Left renal pelvis (tissue), 4 donors: ENCODE results near the gene P2RX1. TPM values are rescaled to one million over a fixed set of nuclear protein-coding genes. Genes with fewer than 3 reads are reported as not detected.

Experiments used
- DNase-seq, 4 donors: peaks; one replicate each; pipeline ENCODE4 v3.0.0-alpha.2; 2013; ENCODE audit warnings: low read depth in 4 of 4, low spot score in 3 of 4
- polyA plus RNA-seq, 4 donors: library from polyadenylated mRNA; unstranded; fragments of 120-200 nt; gene quantifications; one replicate each; pipeline ENCODE4 v1.2.1, GENCODE V29; 2013; ENCODE audit not compliant: insufficient read length in 4 of 4

P2RX1 gene
- polyA plus RNA-seq, 4 donors, result 0.56 to 2.0 (median 0.78) TPM

DNA sequence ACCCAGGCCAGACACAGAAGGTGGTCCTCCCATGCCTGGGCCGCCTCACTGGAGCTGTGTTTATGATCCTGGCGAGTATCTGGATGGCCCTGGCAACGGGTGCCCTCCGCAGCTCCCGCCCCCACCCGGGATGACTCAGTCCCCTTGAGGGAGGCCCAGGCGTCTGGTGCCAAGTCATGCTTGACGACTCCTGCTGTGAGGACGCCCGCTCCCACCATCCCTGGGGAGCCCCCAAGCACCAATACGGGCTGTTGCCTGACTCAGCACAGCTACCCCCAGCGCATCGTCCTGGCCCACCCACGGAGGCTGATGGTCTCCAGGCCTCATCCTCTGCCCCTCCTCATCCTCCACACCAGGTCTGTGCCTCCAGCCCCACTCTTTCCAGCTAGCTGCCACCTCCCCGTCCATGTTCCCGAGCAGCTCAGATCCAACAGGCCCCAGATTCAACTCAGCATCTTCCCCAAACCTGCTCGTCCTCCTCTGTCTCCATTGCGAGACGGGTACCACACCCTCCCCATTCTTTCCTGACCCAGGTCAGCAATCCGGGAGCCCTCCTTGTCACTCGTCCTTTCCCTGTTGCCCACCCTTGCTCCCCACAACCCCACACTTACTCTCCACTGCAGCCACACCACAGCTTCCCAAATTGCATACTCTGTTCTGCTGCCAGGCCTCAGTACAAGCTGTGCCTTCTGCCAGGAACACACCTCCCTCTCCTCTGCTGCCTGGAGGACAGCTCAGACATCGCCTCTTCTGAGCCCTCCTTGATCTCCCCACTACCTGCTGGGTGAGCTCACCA is 26.0 kb downstream of the P2RX1 start:
- DNase-seq, result no peak

GRCh38 chr17:3889325-3890012 is 26.8 kb downstream of the P2RX1 start:
- no peak for DNase-seq

DNA sequence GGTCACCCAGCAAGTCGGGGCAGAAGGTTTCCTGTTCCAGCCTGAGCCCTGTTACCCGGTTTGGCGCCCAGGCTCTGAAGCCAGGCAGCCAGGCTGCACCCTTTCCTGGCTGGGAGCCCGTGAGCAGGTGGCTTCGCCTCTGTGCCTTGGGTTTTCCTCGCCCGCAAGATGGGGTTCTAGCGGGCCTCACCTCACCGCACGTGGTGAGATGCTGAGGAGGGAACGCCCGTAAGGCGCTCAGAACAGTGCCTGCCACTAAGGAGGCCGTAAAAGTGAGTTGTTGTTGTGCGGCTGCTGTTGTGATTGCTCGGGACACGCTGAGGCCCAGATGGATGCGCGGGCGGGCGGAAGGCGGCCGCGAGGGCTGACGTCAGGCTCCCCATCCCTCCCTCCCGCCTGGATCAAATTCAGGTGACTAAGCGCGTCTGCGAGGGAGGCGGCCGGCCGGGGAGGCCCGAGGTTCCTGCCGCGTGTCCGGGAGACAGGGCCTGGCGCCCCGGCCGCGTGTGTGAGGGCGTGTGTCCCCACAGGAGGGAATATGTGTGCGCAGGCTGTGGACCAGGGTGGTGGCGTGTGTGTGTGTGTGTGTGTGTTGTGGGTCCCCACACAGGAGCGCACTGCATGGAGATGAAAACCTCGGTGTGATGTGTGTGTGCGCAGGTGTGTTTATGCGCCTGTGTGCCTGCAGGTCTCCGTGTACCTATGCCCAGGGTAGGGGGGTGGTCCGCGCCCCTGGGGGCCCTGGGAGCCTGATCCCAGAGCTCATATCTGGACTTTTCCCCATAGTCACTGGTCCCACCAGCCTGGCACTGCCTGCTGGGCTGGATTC is 27.7 kb downstream of the P2RX1 start:
- DNase-seq, result peak in 2 of 4 donors; percentile 71 to 79

DNA sequence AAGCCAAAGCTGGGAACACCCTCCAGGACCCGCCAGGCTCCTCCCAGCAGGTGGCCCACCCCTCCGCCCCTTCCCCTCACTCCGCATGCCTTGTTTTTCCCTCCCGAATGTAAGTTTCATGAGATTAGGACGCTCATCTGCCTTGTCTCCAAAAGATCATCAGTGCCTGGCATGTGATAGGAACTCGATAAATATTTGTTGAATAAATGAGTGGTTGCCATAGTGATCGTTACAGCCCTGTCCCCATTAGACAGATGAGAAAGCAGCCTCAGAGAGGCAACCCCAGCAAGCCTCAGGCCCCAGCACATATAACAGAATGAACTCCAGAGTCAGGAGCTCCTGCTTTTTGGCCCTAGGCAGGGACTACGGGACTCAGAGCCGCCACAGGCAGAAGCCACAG is 28.5 kb downstream of the P2RX1 start:
- DNase-seq, result no peak

DNA sequence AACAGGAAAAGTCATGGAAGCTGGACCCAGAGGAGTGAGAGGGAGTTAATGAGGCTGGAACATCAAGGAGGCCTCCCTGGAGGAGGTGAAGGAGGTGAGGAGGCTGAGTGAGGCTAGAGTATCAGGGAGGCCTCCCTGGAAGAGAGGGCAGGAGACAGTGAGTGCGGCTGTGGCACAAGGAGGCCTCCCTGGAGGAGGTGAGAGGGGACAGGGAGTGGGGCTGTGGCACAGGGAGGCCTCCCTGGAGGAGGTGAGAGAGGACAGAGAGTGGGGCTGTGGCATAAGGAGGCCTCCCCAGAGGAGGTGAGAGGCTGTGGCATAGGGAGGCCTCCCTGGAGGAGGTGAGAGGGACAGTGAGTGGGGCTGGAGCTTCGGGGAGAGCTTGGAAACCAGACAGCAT is 28.9 kb downstream of the P2RX1 start:
- DNase-seq, result no peak

GRCh38 chr17:3886776-3887175 is 29.5 kb downstream of the P2RX1 start:
- DNase-seq, result no peak

DNA sequence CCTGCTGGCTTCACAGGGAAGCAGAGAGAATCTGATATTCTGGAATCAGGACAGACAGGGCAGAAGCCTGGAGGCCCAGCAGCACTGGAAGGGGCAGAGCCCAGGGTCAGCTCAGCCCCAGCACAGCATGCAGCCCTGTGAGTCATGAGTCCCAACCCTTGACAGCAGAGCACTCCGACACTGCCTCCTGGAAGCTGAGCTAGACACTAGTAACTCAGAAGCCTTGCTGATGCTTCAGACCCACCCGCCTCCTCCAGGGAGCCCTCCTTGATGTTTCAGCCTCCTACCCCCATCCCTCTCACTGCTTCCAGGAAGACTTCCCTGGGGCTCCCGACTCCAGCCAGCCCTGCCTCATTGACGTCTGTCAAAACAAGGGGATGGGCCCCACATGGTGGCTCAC is 30.3 kb downstream of the P2RX1 start:
- no peak for DNase-seq

DNA sequence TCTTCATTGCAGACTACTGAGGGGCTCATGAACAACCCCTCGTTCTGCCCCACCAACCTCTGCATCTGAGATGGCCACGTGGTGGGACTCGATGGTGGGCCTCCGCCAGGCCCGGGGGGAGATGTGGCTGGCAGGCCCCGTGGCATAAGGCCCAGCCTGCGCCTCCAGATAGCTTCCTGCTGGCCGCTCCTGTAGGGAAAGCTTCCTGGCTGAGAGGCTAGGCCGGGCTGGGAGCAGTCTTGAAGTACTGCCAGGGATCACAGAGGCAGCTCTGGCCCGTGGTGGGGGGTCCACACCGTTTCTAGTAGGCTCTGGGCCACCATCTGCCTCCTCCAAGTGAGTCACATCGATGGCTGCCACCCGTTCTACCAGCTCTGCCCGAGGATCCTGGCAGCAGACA is 31.0 kb downstream of the P2RX1 start:
- no peak for DNase-seq

GRCh38 chr17:3884188-3884587 is 32.1 kb downstream of the P2RX1 start:
- DNase-seq, result no peak

DNA sequence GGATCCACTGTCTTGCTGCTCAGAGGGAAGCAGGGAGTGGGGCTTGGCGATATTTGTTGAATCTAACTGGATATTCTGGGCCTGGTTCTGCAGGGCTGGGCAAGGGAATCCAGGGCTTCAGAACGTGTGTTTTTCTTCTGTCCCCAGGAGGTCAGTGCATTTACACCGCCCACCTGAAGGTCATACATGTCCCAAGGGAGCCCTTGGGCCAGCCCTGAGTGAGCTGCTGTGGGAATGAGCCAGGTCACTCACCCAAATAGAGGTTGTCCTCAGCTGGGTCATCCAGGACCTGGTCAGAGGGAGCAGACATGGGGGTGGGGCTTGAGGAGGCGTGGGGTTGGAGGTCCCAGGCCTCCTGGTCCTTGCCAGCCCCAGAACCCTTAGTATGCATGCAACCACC is 34.0 kb downstream of the P2RX1 start:
- DNase-seq, result no peak

DNA sequence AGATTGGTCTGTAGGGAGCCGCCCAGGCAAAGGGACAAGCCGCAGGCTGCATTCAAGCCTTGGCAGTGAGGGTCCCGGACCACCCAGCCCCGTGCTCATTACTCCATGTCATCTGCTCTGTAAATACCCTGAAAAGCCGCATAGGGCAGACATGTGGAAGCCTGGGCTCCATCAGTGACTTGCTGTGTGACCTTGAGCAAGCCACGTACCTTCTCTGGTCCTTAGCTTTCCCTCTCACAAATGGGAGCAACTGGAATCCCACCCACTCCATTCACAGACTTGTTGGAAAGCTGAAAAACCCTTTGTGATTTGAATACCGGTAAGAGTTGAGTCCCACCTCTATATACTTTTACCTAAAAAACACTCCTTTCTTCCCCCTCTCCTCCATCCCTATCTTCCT is 35.3 kb downstream of the P2RX1 start:
- no peak for DNase-seq

- no peak for DNase-seq
Measured at GRCh38 chr17:3879591-3880417, 36.5 kb downstream of the P2RX1 start.

DNA sequence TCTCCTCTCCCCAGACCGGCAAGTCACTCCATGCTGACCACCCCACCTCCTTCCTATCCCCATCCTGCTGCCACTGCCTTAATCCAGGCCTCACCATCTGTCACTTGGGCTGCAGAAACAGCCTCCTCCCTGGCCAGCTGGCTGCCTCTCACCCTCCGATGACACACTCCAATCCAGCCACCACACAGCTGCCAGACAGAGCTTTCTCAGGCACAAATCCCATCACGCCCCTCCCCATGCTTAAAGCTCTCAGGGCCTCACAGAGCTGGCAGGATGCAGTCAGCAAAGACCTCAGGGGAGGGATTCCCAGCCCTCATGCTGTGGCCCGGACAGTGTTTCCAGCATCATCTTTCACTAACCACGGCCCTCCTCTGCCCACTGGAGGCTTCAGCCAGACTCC is 37.1 kb downstream of the P2RX1 start:
- DNase-seq, result no peak

GRCh38 chr17:3877220-3877619 is 39.0 kb downstream of the P2RX1 start:
- DNase-seq, result no peak

DNA sequence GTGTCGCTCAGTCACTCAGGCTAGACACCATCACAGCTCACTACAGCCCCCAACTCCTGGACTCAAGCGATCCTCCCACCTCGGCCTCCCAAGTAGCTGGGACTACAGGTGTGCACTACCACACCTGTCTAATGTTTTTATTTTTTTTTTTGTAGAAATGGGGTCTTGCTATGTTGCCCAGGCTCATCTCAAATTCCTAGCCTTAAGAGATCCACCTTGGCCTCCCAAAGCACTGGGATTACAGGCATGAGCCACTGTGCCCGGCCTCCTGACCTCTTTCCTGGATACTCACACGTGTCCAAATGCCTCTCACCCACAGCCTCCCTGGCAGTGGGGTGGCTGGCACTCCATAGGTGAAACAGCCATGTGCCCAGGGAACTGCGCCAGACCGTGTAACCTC is 40.9 kb downstream of the P2RX1 start:
- no peak for DNase-seq

DNA sequence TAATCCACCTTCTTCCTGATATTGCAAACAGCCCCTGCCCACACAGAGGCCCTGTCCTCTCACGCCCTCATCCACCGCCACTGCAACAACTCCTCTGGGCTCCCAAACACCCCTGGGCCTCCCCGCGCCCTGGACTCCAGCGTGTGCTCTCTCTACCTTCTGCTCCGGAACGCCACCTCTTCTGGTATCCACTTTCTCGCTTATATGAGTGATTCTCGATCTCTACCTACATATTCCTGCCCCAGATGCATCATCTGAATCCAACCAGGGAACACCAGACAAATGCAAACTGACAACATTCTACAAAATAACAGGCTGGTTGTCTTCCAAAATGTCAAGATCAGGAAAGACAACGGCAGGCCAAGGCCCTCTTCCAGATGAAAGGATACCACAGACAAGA is 42.4 kb downstream of the P2RX1 start:
- no peak for DNase-seq

DNA sequence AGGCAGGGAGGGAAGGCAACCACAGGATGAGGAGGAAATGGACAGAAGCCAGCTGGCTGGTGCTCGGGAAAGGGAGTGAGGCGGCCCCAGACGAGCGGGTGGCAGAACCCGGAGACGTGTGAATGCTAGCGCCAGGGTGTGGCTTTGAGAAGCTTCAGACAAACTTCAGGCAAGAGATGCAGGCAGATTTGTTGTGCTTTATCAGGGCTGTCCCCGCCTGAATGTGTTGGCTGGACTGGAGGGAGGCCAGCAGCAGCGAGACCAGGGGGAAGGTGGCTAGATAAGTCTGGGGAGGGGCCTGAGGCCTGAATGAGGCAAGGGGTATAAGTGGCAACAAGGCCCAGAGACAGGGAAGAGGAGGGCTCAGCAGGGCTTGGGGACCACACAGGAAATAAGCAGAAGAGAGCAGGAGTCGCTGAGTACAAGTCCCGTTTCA is 45.4 kb downstream of the P2RX1 start:
- DNase-seq, result no peak

- DNase-seq, result no peak
Measured at GRCh38 chr17:3867606-3868005, 48.7 kb downstream of the P2RX1 start.

- DNase-seq, result no peak
Measured at GRCh38 chr17:3867106-3867505, 49.2 kb downstream of the P2RX1 start.

GRCh38 chr17:3866276-3866675 is 50.0 kb downstream of the P2RX1 start:
- DNase-seq, result no peak

DNA sequence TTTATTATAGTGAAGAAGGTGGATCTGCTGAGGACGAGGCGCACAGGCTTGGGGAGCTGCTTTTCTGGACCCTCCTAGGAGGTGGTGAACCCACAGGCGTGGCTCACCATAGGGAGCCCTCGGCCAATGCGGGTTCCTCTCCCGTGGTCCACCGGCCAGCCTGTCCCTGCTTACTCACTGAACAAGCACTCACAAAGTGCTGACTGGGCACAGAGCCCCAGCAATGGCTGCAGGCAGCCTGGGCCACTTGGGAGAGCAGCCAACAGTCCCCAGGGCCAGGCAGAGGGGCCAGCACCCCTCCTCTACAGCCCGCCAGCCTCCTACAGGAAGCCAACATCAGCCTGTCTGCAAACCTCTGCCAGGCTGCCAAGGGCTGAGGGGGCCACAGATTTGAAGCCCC is 51.1 kb downstream of the P2RX1 start:
- DNase-seq, result no peak
